Measurements from ENCODE around the gene GNG12.

The GNG12 gene

GRCh38 chr1:67790201-67790692 lies 43.0 kb downstream of the GNG12 start:
- TF ChIP-seq CTCF (IDR thresholded peaks at IDR 0.05) = no peak

GRCh38 chr1:67789551-67789950 lies 43.7 kb downstream of the GNG12 start:
- TF ChIP-seq CTCF (IDR thresholded peaks at IDR 0.05) = no peak

- TF ChIP-seq CTCF (IDR thresholded peaks at IDR 0.05) = no peak
These were observed 44.4 kb downstream of the GNG12 start for GRCh38 chr1:67788904-67789303.

GRCh38 chr1:67788238-67788790 lies 45.0 kb downstream of the GNG12 start:
- TF ChIP-seq CTCF (IDR thresholded peaks at IDR 0.05) = no peak

- no peak for TF ChIP-seq CTCF (IDR thresholded peaks at IDR 0.05)
These were observed 45.5 kb downstream of the GNG12 start for GRCh38 chr1:67787746-67788145.

GRCh38 chr1:67785847-67786753 lies 47.2 kb downstream of the GNG12 start:
- no peak for TF ChIP-seq CTCF (IDR thresholded peaks at IDR 0.05)

GRCh38 chr1:67784545-67785186 lies 48.6 kb downstream of the GNG12 start:
- TF ChIP-seq CTCF (IDR thresholded peaks at IDR 0.05) = no peak
